GM12878 (cell line): ENCODE results near the gene SYNGR3. TPM values are rescaled to one million over a fixed set of nuclear protein-coding genes. Genes with fewer than 3 reads are reported as not detected.

Experiments
- ATAC-seq: fragments of 200-7000 bp; cut with Tn5 transposase; 3 replicates; pipeline ENCODE4 v1.9.1; 2020; ENCODE audit warnings: mild to moderate bottlenecking, moderate library complexity
- BruUV-seq: library from RNA; stranded (reverse); fragments of 400-500 nt; replicated peaks from 2 replicates; lab custom pipeline; 2021; lab: Mats Ljungman, UMichigan
- CTCF ChIA-PET: fragments of 300-600 bp; sonication (Branson Sonifier 250); formaldehyde crosslinking; extraction: SDS; loops from one replicate; lab custom pipeline; 2021; ENCODE audit warnings: inconsistent platforms; lab: Yijun Ruan, JAX
- POLR2A ChIA-PET: fragments of 350-600 bp; formaldehyde crosslinking; extraction: SDS; loops from one replicate; lab custom pipeline; 2021; ENCODE audit warnings: inconsistent platforms; lab: Charles Lee
- RAD21 ChIA-PET: fragments of 300-600 bp; sonication (Branson Sonifier 250); formaldehyde crosslinking; loops from one replicate; lab custom pipeline; 2023; ENCODE audit warnings: antibody characterized with exemption; ENCODE audit not compliant: unreplicated experiment; lab: Charles Lee
- SMC1A ChIA-PET: fragments of 300-600 bp; sonication (Branson Sonifier 250); formaldehyde crosslinking; loops from one replicate; lab custom pipeline; 2023; ENCODE audit not compliant: unreplicated experiment, uncharacterized antibody; lab: Charles Lee
- DNase-seq: peaks from one replicate; pipeline ENCODE4 v3.0.0-alpha.2; 2011; ENCODE audit warnings: low read depth, low spot score
- FAIRE-seq: peaks from 3 replicates; lab custom pipeline; 2011; peaks lifted over from hg19 to GRCh38; lab: Jason Lieb, UNC
- H2AFZ ChIP-seq: 2 replicates; pipeline ENCODE4 v1.6.0; 2011; ENCODE audit warnings: low read depth, low read length, control low read depth; ENCODE audit not compliant: control insufficient read depth
- H3K27ac ChIP-seq: 2 replicates; pipeline ENCODE4 v1.5.1; 2011; ENCODE audit warnings: control low read depth; ENCODE audit not compliant: control insufficient read depth, insufficient read depth
- H3K27me3 ChIP-seq, 2 experiments: replicated peaks in 1 of 2; 2 replicates each; pipeline versions ENCODE4 v1.6.0 to v1.6.1; 2011; ENCODE audit warnings: low read length in 1 of 2; ENCODE audit not compliant: control insufficient read depth in 2 of 2, insufficient read depth in 2 of 2
- H3K36me3 ChIP-seq, 2 experiments: 2 replicates each; pipeline ENCODE4 v1.5.1; 2011; ENCODE audit warnings: low read length in 1 of 2; ENCODE audit not compliant: control insufficient read depth in 2 of 2, insufficient read depth in 2 of 2
- H3K4me1 ChIP-seq: 2 replicates; pipeline ENCODE4 v1.6.1; 2011; ENCODE audit warnings: mild to moderate bottlenecking, low read length, moderate library complexity, mixed read lengths; ENCODE audit not compliant: control insufficient read depth, insufficient read depth
- H3K4me2 ChIP-seq: 2 replicates; pipeline ENCODE4 v1.6.0; 2011; ENCODE audit warnings: control low read depth; ENCODE audit not compliant: control insufficient read depth, insufficient read depth
- H3K4me3 ChIP-seq: fragments of 200-600 bp; sonication (generic); 2 replicates; pipeline ENCODE4 v1.5.1; 2016
- H3K79me2 ChIP-seq: 2 replicates; pipeline ENCODE4 v1.6.0; 2011; ENCODE audit warnings: low read length; ENCODE audit not compliant: control insufficient read depth, insufficient read depth
- H3K9ac ChIP-seq: 2 replicates; pipeline ENCODE4 v1.8.0; 2011; ENCODE audit warnings: low read length, control low read depth, mixed read lengths; ENCODE audit not compliant: control insufficient read depth, insufficient read depth
- H3K9me3 ChIP-seq: replicated peaks from 3 replicates; pipeline ENCODE4 v1.5.1; 2011; ENCODE audit warnings: mild to moderate bottlenecking, low read length; ENCODE audit not compliant: control insufficient read depth, insufficient read depth
- H4K20me1 ChIP-seq: 2 replicates; pipeline ENCODE4 v1.6.0; 2011; ENCODE audit not compliant: control insufficient read depth, insufficient read depth
- ASH2L ChIP-seq: fragments of 300-600, 200-600 bp; sonication (generic); IDR thresholded peaks from 2 replicates; pipeline ENCODE4 v1.6.1; 2017; ENCODE audit warnings: low read depth, mild to moderate bottlenecking, borderline replicate concordance
- FOXM1 ChIP-seq: IDR thresholded peaks from 2 replicates; pipeline ENCODE4 v1.6.1; 2012; ENCODE audit warnings: low read depth, mild to moderate bottlenecking, inconsistent platforms, low read length, moderate library complexity
- MTA3 ChIP-seq: IDR thresholded peaks from 2 replicates; pipeline ENCODE4 v1.6.1; 2012; ENCODE audit warnings: low read length, inconsistent platforms, borderline replicate concordance
- NRF1 ChIP-seq: conservative IDR thresholded peaks from 2 replicates; pipeline ENCODE4 v1.6.1; 2011; ENCODE audit warnings: mild to moderate bottlenecking, low read depth, low read length, improper control_type of control experiment
- POLR2AphosphoS2 ChIP-seq: IDR thresholded peaks from 2 replicates; pipeline ENCODE4 v1.6.1; 2011; ENCODE audit warnings: low read depth, mild to moderate bottlenecking, low read length, improper control_type of control experiment, moderate library complexity
- POLR2AphosphoS5 ChIP-seq: IDR thresholded peaks from 2 replicates; pipeline ENCODE4 v1.6.1; 2011; ENCODE audit warnings: mild to moderate bottlenecking, low read length, inconsistent platforms
- SMAD1 ChIP-seq: fragments of 450-650 bp; IDR thresholded peaks from 2 replicates; pipeline ENCODE4 v1.6.1; 2018; ENCODE audit warnings: mild to moderate bottlenecking, low read depth; ENCODE audit not compliant: partially characterized antibody
- TCF3 ChIP-seq: IDR thresholded peaks from 2 replicates; pipeline ENCODE4 v1.6.1; 2012; ENCODE audit warnings: low read depth, mild to moderate bottlenecking, low read length, borderline replicate concordance; ENCODE audit not compliant: insufficient read depth
- ZNF24 ChIP-seq: fragments of 450-650 bp; IDR thresholded peaks from 2 replicates; pipeline ENCODE4 v1.6.1; 2017; ENCODE audit warnings: antibody characterized with exemption, mild to moderate bottlenecking
- ZNF622 ChIP-seq: fragments of 450-650 bp; IDR thresholded peaks from 2 replicates; pipeline ENCODE4 v1.6.1; 2017; ENCODE audit warnings: mild to moderate bottlenecking, inconsistent platforms
- WGBS: methylation state at CpG from one replicate; pipeline ENCODE4 v1.1.6; 2016; ENCODE audit warnings: low lambda C conversion rate; ENCODE audit not compliant: insufficient replicate concordance, insufficient coverage; ENCODE audit errors: missing lambda C conversion rate; 5-methylcytosine and 5-hydroxymethylcytosine counted together
- in situ Hi-C: fragments of 300-500 bp; cut with MboI; formaldehyde crosslinking; loops from 9 replicates; pipeline ENCODE4 v1.14.3; 2018; ENCODE audit warnings: mixed read lengths
- intact Hi-C: fragments of 100-400 bp; cut with micrococcal nuclease; formaldehyde crosslinking; loops from one replicate; pipeline ENCODE4 v1.14.2; 2022; ENCODE audit not compliant: unreplicated experiment
- polyA plus RNA-seq, 11 experiments: library from polyadenylated mRNA; depleted of rRNA in 4 of 11; unstranded in 6 of 11; stranded (reverse) in 5 of 11; fragments of >200 nt; fragmentation: Nextera tagmentation in 4 of 11; fragmentation: Illumina TruSeq in 1 of 11; extraction: Ambion mirVana in 4 of 11; extraction: Trizol in 1 of 11; gene quantifications; 1 replicate in 1 of 11; 2 replicates in 10 of 11; pipeline versions ENCODE4 v1.2.1 to v1.2.3, GENCODE V29; 2011 to 2016; ENCODE audit warnings: inconsistent platforms in 2 of 11, missing spikeins in 2 of 11, low read depth in 1 of 11
- total RNA-seq, 4 experiments: library from RNA; depleted of rRNA in 3 of 4; stranded (reverse); fragments of >200 nt in 3 of 4; fragmentation: Illumina TruSeq in 1 of 4; extraction: Trizol in 1 of 4; gene quantifications; 2 replicates each; pipeline versions ENCODE4 v1.2.1 to v1.2.3, GENCODE V29; 2013 to 2021
- TF ChIP-seq, protein P1 (sequence below): IDR thresholded peaks from 2 replicates; pipeline ENCODE4 v1.6.1; 2011; ENCODE audit warnings: mild to moderate bottlenecking, low read depth, low read length, moderate library complexity; ENCODE audit not compliant: insufficient replicate concordance
- TF ChIP-seq, protein P2 (sequence below): fragments of 450-650 bp; IDR thresholded peaks from 2 replicates; pipeline ENCODE4 v1.6.1; 2017; ENCODE audit warnings: mild to moderate bottlenecking, low read depth, inconsistent platforms; ENCODE audit not compliant: poor library complexity, severe bottlenecking

SYNGR3 gene
- total and polyA plus RNA-seq, 10 of the 15 experiments (the other 5 are each of a cell fraction or from before 2014, with no cell fraction given) = 1.2 to 18.1 (median 6.6) TPM

DNA sequence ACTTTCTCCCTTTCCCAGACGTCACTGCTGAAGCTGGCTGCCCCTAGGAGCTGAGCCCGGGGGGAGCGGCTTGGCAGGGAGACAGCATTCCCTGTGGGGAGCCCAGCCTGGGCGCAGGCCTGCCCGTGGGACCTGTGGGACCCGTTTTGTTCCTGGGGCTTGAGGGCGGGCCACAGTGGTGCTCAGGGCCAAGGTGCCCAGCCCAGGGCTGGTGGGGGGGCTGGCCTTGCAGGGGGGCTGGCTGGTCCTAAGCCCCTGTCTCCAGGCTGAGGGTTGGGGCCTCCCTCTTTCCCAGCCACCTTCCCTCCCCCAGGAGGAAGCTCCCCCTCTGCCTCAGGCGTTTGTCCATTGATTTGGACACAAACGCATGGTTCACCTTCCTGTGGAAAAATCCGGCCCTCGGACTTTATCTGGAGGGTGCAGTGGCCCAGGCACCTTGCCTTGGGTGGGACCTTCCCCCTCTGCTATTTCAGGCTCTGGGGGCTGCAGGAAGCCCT is 41.4 kb downstream of the SYNGR3 start:
- Histone ChIP-seq H3K9ac (no peak overlapping the region), H2AFZ (no peak overlapping the region), H3K79me2 (no peaks in the 10 kb centered on the region), H3K36me3 (no peaks in the 10 kb centered on the region), H3K27me3 (peaks cover 10 to 11% of the 10 kb centered on the region in 2 experiments), H4K20me1 (peaks cover 5% of the 10 kb centered on the region; the same call in 1 of the 2 replicates), H3K4me1 (no peaks in the 10 kb centered on the region), H3K27ac (no peak overlapping the region), H3K4me2 (no peak overlapping the region), H3K4me3 (no peak overlapping the region), H3K9me3 (no peaks in the 10 kb centered on the region)
- ChIA-PET POLR2A (no interaction called here), SMC1A (no interaction called here), RAD21 (interaction anchor here (1.3 kb wide), 1 partner anchor 109 kb away, joined by 3 read pairs; no protein-coding TSS in a partner anchor), CTCF (no interaction called here)
- ATAC-seq = no peak
- WGBS = 55% methylated on average over 11 of the region's 11 CpGs
- in situ Hi-C loops = no loop called here
- no peak for FAIRE-seq
- BruUV-seq = no TSS peak
- intact Hi-C loops = no loop called here
- TF ChIP-seq TCF3 (no peak), ASH2L (no peak), SMAD1 (no peak), FOXM1 (no peak), NRF1 (no peak), POLR2AphosphoS2 (no peak), POLR2AphosphoS5 (no peak), MTA3 (no peak), ZNF622 (no peak), ZNF24 (no peak)
- TF ChIP-seq, protein P1, sequence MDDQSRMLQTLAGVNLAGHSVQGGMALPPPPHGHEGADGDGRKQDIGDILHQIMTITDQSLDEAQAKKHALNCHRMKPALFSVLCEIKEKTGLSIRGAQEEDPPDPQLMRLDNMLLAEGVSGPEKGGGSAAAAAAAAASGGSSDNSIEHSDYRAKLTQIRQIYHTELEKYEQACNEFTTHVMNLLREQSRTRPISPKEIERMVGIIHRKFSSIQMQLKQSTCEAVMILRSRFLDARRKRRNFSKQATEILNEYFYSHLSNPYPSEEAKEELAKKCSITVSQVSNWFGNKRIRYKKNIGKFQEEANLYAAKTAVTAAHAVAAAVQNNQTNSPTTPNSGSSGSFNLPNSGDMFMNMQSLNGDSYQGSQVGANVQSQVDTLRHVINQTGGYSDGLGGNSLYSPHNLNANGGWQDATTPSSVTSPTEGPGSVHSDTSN = no peak
- TF ChIP-seq, protein P2, sequence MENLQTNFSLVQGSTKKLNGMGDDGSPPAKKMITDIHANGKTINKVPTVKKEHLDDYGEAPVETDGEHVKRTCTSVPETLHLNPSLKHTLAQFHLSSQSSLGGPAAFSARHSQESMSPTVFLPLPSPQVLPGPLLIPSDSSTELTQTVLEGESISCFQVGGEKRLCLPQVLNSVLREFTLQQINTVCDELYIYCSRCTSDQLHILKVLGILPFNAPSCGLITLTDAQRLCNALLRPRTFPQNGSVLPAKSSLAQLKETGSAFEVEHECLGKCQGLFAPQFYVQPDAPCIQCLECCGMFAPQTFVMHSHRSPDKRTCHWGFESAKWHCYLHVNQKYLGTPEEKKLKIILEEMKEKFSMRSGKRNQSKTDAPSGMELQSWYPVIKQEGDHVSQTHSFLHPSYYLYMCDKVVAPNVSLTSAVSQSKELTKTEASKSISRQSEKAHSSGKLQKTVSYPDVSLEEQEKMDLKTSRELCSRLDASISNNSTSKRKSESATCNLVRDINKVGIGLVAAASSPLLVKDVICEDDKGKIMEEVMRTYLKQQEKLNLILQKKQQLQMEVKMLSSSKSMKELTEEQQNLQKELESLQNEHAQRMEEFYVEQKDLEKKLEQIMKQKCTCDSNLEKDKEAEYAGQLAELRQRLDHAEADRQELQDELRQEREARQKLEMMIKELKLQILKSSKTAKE = no peak
- DNase-seq = no peak
